GM21515 (cell line): Measurements from ENCODE around the gene GJB6.

Source experiments
- ATAC-seq: cut with Tn5 transposase; IDR thresholded peaks from one replicate; pipeline ENCODE4 v1.9.1; 2021; ENCODE audit not compliant: unreplicated experiment

GJB6 gene

DNA sequence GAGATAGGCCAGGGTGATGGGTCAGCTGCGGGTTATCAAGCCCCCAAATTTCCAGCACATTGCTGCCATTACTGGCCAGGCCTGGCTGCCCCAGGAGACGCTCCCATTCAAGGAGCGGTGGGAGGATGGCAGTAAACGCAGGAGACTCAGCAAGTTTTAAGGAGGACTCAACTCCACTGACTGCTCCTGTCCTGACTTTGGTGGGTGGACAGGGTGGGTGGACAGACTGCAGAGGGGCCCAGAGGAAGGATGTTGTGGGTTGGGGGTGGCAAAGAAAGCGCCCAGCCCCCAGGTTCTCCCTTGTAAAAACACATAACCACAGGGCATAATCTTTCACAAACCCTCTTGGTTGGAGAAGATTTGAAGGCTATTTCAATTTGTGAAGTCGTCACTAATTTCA is 4.4 kb downstream of the GJB6 start:
- no peak for ATAC-seq

DNA sequence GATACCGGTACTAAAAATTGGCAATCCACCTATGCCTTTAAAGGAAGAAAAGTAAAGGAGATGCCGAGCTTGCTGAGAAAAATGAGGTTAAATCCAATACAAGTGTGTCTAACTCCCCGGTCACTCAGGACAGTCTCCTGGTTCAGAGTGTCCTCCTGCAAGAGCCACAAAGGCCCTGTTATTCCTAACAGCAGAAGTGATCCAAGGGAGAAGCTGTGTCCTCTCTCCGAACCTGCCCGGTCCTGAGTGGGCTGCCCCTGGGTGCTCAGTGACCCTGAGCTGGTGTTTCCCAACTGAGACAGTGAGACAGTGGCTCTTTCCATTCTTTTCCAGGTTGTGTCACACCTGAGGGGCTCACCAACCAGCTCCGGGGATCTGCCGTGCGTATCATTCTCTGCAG is 4.8 kb downstream of the GJB6 start:
- ATAC-seq: no peak

GRCh38 chr13:20222553-20222952 is 9.6 kb downstream of the GJB6 start:
- ATAC-seq: no peak

GRCh38 chr13:20221772-20222171 is 10.3 kb downstream of the GJB6 start:
- no peak for ATAC-seq

DNA sequence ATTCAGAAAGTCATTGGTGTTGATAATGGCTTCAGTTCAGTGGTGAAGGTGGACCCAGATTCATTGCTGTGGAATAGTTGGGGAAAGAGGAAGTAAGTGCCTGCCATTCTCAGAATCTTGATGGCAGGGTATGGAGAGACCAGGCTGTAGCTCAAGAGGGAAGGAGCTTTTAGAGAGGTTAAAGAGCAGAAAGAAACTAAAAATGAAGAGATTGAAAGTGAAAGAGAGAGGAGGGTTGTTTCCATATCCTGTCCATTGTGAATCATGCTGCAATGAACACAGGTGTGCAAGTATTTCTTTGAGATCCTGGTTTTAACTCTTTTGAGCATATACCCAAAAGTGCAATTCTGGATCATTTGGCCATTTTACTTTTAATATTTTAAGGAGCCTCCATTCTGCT is 12.5 kb downstream of the GJB6 start:
- ATAC-seq: peak; percentile 87

GRCh38 chr13:20217168-20217567 is 15.0 kb downstream of the GJB6 start:
- no peak for ATAC-seq

DNA sequence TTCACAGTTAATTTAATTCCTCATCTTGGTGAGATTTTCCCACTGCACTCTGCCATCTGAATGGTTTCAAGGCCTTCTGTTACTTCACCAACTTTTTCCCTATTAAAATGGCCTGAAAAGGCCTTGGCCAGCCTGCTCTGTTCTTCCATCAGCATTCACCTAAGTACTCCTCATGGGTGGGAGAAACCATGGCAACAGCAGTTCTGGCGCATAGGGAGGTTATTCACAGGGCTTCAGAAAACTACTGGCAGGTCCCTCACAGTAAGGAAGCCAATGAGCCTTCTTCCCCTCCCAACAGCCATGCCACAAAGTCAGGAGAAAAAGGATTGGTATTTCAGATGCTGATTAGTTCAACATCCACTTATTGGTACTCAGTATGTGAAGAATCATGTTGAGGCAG is 22.2 kb downstream of the GJB6 start:
- ATAC-seq: no peak

DNA sequence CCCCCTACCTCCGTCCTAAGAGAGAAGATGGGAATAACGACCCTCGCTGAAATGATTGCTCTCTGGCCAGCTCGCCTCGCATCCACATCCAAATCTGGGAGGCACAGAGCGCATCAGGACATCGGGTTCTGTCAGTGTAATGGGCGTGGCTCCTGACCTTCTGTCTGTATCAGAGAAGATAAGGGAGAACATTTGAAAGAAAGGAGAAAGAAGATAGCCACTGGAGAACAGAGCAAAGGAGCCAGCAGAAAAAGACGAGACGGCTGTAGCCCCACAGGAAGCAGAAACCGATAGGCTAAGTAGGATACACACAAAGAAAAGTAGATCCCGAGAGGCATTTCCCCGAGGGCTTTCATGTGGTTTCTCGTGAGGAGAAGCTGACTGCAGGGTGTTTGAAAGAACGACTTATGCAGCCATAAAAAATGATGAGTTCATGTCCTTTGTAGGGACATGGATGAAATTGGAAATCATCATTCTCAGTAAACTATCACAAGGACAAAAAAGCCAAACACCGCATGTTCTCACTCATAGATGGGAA is 25.4 kb downstream of the GJB6 start:
- ATAC-seq: no peak

DNA sequence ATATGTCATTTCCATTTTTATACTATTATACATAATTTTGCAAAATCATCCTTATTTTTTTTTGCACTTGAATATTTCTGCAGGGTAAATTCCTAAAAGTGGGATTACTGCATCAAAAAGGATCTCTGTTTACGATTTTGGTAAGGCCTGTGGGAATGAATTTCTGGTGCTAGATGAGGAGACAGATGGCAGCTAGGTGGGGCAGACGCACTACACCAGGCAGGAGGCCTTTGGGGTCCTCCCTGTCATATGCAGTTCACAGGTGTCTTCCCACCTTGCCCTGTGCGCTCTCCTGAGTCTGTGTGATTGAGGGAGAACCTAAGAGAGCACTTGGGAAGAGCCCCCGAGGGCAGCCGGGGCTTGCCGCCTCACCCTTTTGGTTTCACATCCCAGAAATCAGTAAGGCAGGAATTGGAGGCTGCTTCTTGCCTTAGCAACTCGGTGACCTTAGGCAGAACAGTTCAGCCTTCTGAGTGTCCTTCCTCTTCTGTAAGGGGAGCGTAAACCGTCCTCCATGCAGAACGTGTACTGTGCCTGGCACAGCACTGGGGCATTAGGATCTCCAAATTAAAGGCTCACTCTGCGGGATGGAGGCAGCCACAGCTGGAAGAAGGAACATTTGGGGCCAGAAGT is 25.9 kb downstream of the GJB6 start:
- ATAC-seq: no peak

- ATAC-seq: no peak
Measured at GRCh38 chr13:20198781-20199180, 33.3 kb downstream of the GJB6 start.

- no peak for ATAC-seq
Measured at GRCh38 chr13:20197361-20197834, 34.7 kb downstream of the GJB6 start.

DNA sequence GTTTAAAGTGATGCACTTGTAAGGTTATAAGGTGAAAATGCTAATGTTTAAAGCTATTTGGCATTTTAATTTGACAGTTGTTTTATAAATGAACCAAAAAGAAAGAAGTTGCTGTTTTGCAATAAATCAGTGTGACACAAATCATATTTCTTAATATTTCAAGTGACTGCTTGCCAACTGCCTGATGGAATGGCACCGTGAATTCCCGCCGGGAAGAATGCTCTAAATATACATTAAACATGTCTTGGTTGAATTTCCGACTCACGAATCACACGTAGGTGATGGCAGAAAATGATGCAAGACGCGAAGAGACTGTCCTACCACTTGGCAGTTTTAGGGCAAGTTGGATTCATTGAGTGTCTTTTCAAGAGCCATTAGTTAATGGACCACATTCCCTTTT is 36.3 kb downstream of the GJB6 start:
- no peak for ATAC-seq

DNA sequence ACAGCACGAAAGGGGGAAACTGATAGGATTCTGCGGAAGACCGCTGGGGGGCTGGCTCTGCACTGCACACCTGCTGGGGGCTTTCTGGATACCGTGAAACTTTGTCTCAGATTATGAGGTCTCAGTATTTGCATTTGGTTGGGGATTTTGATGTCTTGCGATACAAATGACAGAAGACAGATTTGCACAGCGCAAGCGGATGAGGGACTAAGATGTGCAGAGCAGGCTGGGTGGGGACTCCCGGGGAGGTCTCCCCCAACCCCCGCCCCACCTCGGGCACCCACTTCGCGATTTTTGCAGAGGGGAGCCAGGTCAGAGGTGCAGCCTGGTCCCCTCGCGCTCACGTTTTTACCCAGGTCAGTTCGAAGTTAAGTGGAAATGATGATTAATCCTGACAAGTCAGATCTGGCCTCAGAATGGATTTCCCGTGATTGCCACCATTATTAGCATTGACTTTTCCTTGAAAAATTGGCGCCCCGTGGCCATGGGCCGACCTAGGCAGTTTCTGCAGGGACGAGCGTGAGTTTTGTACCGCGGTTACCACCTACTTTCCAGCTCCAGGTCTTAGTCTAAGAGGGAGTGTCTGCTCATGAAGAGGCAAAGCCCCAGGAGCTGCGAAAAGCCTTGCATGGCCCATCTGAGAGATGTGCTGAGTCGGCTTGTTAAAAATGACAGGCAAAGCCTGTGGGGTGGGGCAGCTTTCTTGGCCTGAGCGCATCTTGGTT is 38.0 kb downstream of the GJB6 start:
- ATAC-seq: no peak

GRCh38 chr13:20193162-20193906 is 38.8 kb downstream of the GJB6 start:
- ATAC-seq: no peak

GRCh38 chr13:20192836-20193161 is 39.3 kb downstream of the GJB6 start, which contains the start of gene GJB2:
Gene GJB2, minus strand, starts transcription at chr13:20192938. Its CDS starts 3,357 bp downstream, at chr13:20189581.
- ATAC-seq: no peak

DNA sequence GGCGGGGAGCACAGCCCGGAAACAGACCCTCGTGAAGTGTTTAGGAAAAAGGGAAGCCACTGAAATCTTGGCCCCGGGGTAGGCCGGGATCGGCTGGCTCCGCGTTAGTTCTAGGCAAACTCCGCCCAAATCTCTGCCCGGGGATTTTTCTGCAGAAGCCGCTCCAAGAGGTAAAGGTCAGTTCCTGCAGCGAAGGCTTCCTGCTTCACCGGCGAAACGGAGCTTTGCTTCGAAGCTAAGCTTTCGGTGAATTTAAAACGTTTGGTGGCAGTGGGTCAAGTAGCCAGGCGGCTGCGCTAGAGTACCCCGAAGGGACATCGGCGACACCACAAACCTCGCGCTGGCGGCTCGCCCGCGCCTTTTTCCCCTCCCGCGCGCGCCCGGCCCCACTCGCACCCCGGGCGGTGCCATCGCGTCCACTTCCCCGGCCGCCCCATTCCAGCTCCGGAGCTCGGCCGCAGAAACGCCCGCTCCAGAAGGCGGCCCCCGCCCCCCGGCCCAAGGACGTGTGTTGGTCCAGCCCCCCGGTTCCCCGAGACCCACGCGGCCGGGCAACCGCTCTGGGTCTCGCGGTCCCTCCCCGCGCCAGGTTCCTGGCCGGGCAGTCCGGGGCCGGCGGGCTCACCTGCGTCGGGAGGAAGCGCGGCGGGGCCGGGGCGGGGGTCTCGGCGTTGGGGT is 39.8 kb downstream of the GJB6 start:
- no peak for ATAC-seq

GRCh38 chr13:20191311-20192157 is 40.6 kb downstream of the GJB6 start:
- no peak for ATAC-seq

- no peak for ATAC-seq
Measured at GRCh38 chr13:20190481-20191310, 41.4 kb downstream of the GJB6 start.

DNA sequence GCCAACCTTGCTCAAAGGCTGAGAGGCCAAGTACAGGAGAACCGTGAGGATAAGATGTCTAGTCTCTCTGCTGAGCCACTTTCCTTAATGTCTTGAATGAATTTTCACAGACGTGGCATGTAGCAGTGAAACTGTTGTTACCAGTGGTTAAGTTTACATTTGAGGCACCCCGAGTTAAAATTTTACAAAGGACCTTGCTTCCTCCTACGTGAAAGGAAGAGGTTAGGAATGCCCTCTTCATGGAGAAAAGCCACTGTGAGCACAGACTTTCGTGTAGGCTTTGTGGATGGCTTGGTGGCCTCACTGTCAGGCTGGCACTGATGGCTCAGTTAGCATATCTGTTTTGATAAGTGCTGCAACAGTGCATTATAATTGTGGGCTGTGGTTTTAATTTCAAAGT is 42.0 kb downstream of the GJB6 start:
- no peak for ATAC-seq
